OCI-LY7 (cell line): ENCODE measurements around the gene ARHGAP23. TPM values are rescaled to one million over a fixed set of nuclear protein-coding genes. Genes with fewer than 3 reads are reported as not detected.

Experiments used
- BruUV-seq: library from RNA; stranded (reverse); fragments of 400-500 nt; replicated peaks from 2 replicates; lab custom pipeline; 2021; lab: Mats Ljungman, UMichigan
- CTCF ChIA-PET: fragments of 300-600 bp; sonication (Branson Sonifier 250); formaldehyde crosslinking; loops from one replicate; lab custom pipeline; 2022; ENCODE audit warnings: antibody characterized with exemption; ENCODE audit not compliant: unreplicated experiment; lab: Charles Lee
- POLR2A ChIA-PET: fragments of 300-600 bp; sonication (Branson Sonifier 250); formaldehyde crosslinking; loops from one replicate; lab custom pipeline; 2022; ENCODE audit warnings: antibody characterized with exemption; lab: Charles Lee
- DNase-seq: peaks from one replicate; pipeline ENCODE4 v3.0.0-alpha.2; 2015; ENCODE audit warnings: low spot score
- H2AFZ ChIP-seq: fragments of 200-600 bp; sonication (generic), shearing (Covaris generic); 2 replicates; pipeline ENCODE4 v1.6.1; 2014; ENCODE audit warnings: mild to moderate bottlenecking, antibody characterized with exemption, low read length, moderate library complexity
- H3K27ac ChIP-seq: fragments of 200-600 bp; sonication (generic); 2 replicates; pipeline ENCODE4 v1.5.1; 2014; ENCODE audit warnings: mixed run types, low read depth, mild to moderate bottlenecking, moderate library complexity, low read length, inconsistent platforms; ENCODE audit not compliant: poor library complexity, severe bottlenecking
- H3K36me3 ChIP-seq: fragments of 200-600 bp; sonication (generic); 2 replicates; pipeline ENCODE4 v1.6.1; 2014; ENCODE audit warnings: mild to moderate bottlenecking, antibody characterized with exemption, low read length, moderate library complexity, mixed read lengths; ENCODE audit not compliant: insufficient read depth
- H3K4me1 ChIP-seq: fragments of 200-600 bp; sonication (generic); 2 replicates; pipeline ENCODE4 v1.5.1; 2014; ENCODE audit warnings: mild to moderate bottlenecking, low read length; ENCODE audit not compliant: insufficient read depth, poor library complexity, severe bottlenecking
- H3K4me2 ChIP-seq: fragments of 200-600 bp; sonication (generic); 2 replicates; pipeline ENCODE4 v1.6.1; 2014; ENCODE audit warnings: mild to moderate bottlenecking, low read length
- H3K4me3 ChIP-seq: fragments of 200-600 bp; sonication (generic); 2 replicates; pipeline ENCODE4 v1.5.1; 2014; ENCODE audit warnings: mild to moderate bottlenecking, low read depth, low read length; ENCODE audit not compliant: poor library complexity, severe bottlenecking
- H3K79me2 ChIP-seq: fragments of 200-600 bp; sonication (generic); 2 replicates; pipeline ENCODE4 v1.6.1; 2016; ENCODE audit warnings: low read depth, mild to moderate bottlenecking, low read length, moderate library complexity, mixed read lengths; ENCODE audit not compliant: insufficient read depth
- H3K9me2 ChIP-seq: fragments of 200-600 bp; sonication (generic); 2 replicates; pipeline ENCODE4 v1.6.1; 2016; ENCODE audit warnings: mild to moderate bottlenecking, low read length, mixed read lengths; ENCODE audit not compliant: insufficient read depth
- H3K9me3 ChIP-seq: fragments of 200-600 bp; sonication (generic); 2 replicates; pipeline ENCODE4 v1.6.1; 2014; ENCODE audit warnings: mild to moderate bottlenecking, mixed run types, low read length, mixed read lengths
- H4K20me1 ChIP-seq: fragments of 200-600 bp; sonication (generic); 2 replicates; pipeline ENCODE4 v1.6.1; 2014; ENCODE audit warnings: mild to moderate bottlenecking, antibody characterized with exemption, low read length, moderate library complexity, mixed read lengths; ENCODE audit not compliant: insufficient read depth
- EZH2phosphoT487 ChIP-seq: fragments of 200-600 bp; sonication (generic); IDR thresholded peaks from 2 replicates; pipeline ENCODE4 v1.6.1; 2018; ENCODE audit warnings: low read depth, borderline replicate concordance, mild to moderate bottlenecking, mixed run types, antibody characterized with exemption, low read length, moderate library complexity, mixed read lengths
- intact Hi-C: fragments of 100-400 bp; cut with micrococcal nuclease; formaldehyde crosslinking; loops from one replicate; pipeline ENCODE4 v1.10.0; 2022; ENCODE audit not compliant: unreplicated experiment
- total RNA-seq, 2 experiments: library from RNA; depleted of rRNA in 1 of 2; stranded (reverse); fragments of >200 nt in 1 of 2; shearing (Covaris generic) in 1 of 2; gene quantifications; 2 replicates each; pipeline ENCODE4 v1.2.3, GENCODE V29; 2014 to 2022
- TF ChIP-seq, protein P1 (sequence below): fragments of 200-600 bp; sonication (generic); conservative IDR thresholded peaks from 2 replicates; pipeline ENCODE4 v1.5.1; 2014; ENCODE audit warnings: mild to moderate bottlenecking, antibody characterized with exemption, low read length, moderate library complexity, mixed read lengths

Gene ARHGAP23
- total RNA-seq, 2 experiments from 2014 or later: 16.3 to 18.6 TPM

DNA sequence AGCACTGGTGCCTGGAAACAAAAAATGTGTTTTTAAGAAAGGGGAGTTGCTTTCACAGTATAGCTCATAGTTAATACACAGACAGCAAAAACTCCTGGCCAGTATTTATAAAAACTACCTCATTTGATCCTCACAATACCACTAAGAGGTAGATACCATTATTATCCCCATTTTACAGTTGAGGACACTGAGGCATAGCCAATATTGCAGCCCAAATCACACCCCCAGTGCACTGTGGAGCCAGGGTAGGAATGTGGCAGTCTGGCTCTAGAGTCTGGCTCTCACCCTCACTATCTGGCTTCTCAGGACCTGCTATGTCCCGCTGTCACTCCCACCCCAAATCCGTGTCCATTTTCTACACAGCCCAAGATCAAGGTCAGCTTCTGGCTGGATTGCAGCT lies 2.6 kb downstream of the ARHGAP23 start:
- Histone ChIP-seq H3K9me3 (no peaks in the 10 kb centered on the region), H4K20me1 (no peaks in the 10 kb centered on the region), H3K27ac (no peak overlapping the region), H3K4me3 (no peak overlapping the region), H2AFZ (no peak overlapping the region), H3K79me2 (no peaks in the 10 kb centered on the region), H3K36me3 (no peaks in the 10 kb centered on the region), H3K4me2 (no peak overlapping the region), H3K9me2 (no peaks in the 10 kb centered on the region), H3K4me1 (peaks cover 27% of the 10 kb centered on the region)
- no peak for DNase-seq
- TF ChIP-seq EZH2phosphoT487: no peak
- TF ChIP-seq, protein P1, sequence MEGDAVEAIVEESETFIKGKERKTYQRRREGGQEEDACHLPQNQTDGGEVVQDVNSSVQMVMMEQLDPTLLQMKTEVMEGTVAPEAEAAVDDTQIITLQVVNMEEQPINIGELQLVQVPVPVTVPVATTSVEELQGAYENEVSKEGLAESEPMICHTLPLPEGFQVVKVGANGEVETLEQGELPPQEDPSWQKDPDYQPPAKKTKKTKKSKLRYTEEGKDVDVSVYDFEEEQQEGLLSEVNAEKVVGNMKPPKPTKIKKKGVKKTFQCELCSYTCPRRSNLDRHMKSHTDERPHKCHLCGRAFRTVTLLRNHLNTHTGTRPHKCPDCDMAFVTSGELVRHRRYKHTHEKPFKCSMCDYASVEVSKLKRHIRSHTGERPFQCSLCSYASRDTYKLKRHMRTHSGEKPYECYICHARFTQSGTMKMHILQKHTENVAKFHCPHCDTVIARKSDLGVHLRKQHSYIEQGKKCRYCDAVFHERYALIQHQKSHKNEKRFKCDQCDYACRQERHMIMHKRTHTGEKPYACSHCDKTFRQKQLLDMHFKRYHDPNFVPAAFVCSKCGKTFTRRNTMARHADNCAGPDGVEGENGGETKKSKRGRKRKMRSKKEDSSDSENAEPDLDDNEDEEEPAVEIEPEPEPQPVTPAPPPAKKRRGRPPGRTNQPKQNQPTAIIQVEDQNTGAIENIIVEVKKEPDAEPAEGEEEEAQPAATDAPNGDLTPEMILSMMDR: no peak
- intact Hi-C loops: no loop called here
- POLR2A ChIA-PET: no interaction called here
- BruUV-seq: no TSS peak
- CTCF ChIA-PET: no interaction called here

DNA sequence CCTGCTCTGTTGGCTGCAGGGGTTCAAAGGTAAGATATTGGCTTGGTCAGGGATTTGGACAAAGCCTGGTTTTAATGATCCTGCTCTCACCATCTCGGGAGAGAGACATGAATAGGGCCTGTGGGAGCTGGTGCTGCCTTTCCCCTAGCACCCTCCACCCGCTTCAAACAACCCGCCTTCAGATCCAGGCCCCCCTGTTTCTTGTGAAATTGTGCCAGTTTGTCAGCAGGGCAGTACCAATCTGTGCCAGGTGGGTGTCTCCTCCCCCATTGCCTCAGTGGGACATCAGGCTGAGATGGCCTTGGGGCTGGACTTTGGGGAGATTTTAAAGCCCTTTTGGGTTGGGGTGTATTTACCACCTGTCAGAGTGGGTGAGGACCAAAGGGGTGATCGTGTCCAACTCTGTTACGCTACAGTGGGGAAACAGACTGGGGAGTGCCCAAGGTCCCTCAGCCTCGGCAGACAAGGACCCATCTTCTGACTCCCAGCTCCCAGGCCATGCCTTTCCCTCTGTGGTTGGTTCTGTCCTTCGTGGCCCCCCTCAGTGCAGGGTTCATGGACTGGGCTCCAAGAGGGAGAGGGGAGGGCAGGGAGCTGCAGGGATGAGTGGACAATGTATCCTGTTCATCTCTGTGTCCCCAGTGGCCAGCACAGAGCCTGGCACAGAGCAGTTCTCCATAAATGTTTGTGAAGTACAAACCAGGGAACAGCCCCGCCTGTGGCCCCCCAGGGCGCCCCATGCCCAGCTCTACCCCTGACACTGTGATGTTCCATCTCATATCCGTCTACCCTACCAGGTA lies 3.3 kb downstream of the ARHGAP23 start:
- POLR2A ChIA-PET: no interaction called here
- CTCF ChIA-PET: no interaction called here
- no peak overlapping the region for H2AFZ ChIP-seq
- H3K9me3 ChIP-seq: no peaks in the 10 kb centered on the region
- intact Hi-C loops: no loop called here
- no peaks in the 10 kb centered on the region for H3K79me2 ChIP-seq
- peaks cover 27% of the 10 kb centered on the region for H3K4me1 ChIP-seq
- H3K9me2 ChIP-seq: no peaks in the 10 kb centered on the region
- BruUV-seq: no TSS peak
- no peaks in the 10 kb centered on the region for H4K20me1 ChIP-seq
- no peak for DNase-seq
- no peak overlapping the region for H3K27ac ChIP-seq
- TF ChIP-seq, protein P1: no peak
- TF ChIP-seq EZH2phosphoT487: no peak
- no peaks in the 10 kb centered on the region for H3K36me3 ChIP-seq
- no peak overlapping the region for H3K4me2 ChIP-seq
- H3K4me3 ChIP-seq: no peak overlapping the region

DNA sequence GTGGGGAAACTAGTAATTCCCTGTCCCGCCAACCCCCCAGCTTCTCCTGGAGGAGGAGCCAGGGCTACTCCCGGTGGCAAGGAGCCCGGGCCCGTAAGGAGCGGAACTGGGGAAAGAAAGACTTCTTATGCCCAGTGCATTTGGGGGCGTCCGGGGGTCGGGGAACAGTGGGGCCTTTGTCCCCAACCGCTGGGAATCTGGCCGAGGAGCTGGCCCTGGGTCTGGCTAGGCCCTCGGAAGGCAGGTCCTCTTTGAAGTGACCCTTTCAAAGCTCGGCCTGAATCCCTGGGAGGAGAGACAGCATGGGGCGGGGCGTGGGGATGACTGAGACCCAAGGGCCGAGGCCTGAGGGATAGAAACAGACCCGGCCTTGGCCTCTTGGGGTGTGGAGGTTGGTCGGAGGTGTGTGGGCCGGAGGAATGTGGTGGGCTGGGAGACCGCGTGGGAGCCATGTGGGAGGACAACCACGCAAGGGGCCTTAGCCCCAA lies 6.0 kb downstream of the ARHGAP23 start:
- intact Hi-C loops: no loop called here
- DNase-seq: no peak
- Histone ChIP-seq H3K27ac (no peak overlapping the region), H3K4me2 (no peak overlapping the region), H3K79me2 (no peaks in the 10 kb centered on the region), H3K36me3 (no peaks in the 10 kb centered on the region), H3K4me3 (no peak overlapping the region), H3K9me2 (no peaks in the 10 kb centered on the region), H3K4me1 (peaks cover 5% of the 10 kb centered on the region), H2AFZ (no peak overlapping the region), H3K9me3 (no peaks in the 10 kb centered on the region), H4K20me1 (no peaks in the 10 kb centered on the region)
- TF ChIP-seq, protein P1: no peak
- no peak for TF ChIP-seq EZH2phosphoT487
- POLR2A ChIA-PET: no interaction called here
- CTCF ChIA-PET: no interaction called here
- no TSS peak for BruUV-seq
